KOPT-K1 (cell line): ENCODE data around the gene CDKN2C.
"Not testable (repeated sequence)": the region's sequence is repeated elsewhere in the genome, so short reads cannot be mapped to it uniquely, and the experiment has no call there.

Source experiments
- H3K27ac ChIP-seq: fragments of 200-600 bp; sonication (generic); 2 replicates; pipeline ENCODE4 v1.5.1; 2016; ENCODE audit warnings: antibody characterized with exemption, mild to moderate bottlenecking, low read depth, low read length; ENCODE audit not compliant: poor library complexity, severe bottlenecking
- H3K36me3 ChIP-seq: fragments of 200-600 bp; sonication (generic); 2 replicates; pipeline ENCODE4 v1.5.1; 2017; ENCODE audit warnings: antibody characterized with exemption, mild to moderate bottlenecking, low read length, moderate library complexity; ENCODE audit not compliant: insufficient read depth
- H3K9me3 ChIP-seq: fragments of 200-600 bp; sonication (generic); 2 replicates; pipeline ENCODE4 v1.5.1; 2017; ENCODE audit warnings: antibody characterized with exemption, low read length, mild to moderate bottlenecking; ENCODE audit not compliant: insufficient read depth, poor library complexity, severe bottlenecking

The CDKN2C gene

DNA sequence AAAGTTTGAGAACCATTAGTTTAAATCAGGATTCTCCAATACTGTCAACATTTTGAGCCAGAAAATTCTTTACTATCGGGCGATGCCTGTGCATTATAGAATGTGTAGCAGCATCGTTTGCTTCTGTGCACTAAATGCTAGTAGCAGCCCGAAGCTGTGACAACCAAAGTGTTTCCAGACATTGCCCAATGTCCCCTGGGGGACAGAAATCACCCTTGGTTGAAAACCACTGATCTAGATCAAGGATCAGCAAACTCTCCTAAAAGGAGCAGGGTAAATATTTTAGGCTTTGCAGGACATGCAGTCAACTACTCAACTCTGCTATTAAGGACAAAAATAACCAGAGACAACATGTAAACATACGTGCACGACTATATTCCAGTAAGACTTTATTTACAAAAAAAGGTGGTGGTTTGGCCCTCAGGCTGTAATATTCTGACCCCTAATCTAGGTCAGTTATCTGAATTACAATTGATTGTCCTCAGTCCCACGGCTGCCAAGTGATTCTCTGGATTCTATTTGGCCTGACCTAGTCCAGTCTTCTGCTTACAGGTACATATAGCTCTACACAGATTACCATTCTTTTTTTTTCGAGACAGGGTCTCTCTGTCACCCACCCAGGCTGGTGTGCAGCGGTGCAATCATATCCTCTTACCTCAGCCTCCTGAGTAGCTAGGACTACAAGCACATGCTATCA, 20.6 kb upstream of the CDKN2C start:
- H3K27ac ChIP-seq = no peak overlapping the region
- H3K36me3 ChIP-seq = peaks cover 20% of the 10 kb centered on the region
- no peaks in the 10 kb centered on the region for H3K9me3 ChIP-seq

DNA sequence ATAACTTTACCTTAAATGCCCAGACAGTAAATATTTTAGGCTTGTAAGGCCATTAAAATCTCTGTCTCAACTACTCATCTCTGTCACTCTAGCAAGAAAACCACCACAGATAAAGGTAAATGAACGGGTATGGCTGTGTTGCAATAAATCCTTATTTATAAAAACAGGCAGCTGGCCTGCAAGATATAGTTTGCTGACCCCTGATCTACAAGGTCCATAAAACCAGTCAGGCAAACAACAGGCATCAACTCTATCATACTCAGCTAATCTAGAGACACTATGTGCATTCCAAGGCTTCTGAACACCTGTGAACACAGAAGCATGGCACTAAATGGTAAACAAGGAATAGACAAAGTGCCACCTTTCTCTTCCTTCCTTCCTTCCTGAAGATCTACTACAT, 19.6 kb upstream of the CDKN2C start:
- Histone ChIP-seq H3K36me3 (peaks cover 17% of the 10 kb centered on the region), H3K9me3 (no peaks in the 10 kb centered on the region), H3K27ac (no peak overlapping the region)

DNA sequence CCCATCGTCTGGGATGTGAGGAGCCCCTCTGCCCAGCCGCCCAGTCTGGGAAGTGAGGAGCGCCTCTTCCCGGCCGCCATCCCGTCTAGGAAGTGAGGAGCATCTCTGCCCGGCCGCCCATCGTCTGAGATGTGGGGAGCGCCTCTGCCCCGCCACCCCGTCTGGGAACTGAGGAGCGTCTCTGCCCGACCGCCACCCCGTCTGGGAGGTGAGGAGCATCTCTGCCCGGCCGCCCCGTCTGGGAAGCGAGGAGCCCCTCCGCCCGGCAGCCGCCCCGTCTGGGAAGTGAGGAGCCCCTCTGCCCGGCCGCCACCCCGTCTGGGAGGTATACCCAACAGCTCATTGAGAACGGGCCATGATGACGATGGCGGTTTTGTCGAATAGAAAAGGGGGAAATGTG, 17.5 kb upstream of the CDKN2C start:
- H3K36me3 ChIP-seq = peaks cover 17% of the 10 kb centered on the region
- H3K27ac ChIP-seq, H3K9me3 ChIP-seq: not testable (repeated sequence)

DNA sequence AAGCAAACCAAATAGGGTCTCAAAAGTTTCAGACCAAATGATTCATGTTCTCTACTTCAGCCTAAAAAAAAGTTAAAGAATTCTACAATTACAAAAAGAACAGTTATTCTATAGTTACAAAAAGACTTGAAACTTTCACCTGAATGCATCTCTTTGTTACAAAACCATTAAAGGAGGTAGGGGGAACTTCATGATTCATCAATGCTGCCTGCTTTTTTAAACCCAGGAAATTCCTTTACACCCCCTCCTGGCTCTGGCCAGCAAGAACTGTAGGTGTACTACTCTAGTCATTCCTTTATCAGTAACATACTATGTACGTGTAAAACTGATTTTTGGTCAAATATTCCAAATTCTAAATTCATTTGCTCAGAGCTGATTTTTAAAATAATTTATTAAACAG, 14.9 kb upstream of the CDKN2C start:
- H3K9me3 ChIP-seq = no peaks in the 10 kb centered on the region
- H3K27ac ChIP-seq = no peak overlapping the region
- peaks cover 20% of the 10 kb centered on the region for H3K36me3 ChIP-seq

DNA sequence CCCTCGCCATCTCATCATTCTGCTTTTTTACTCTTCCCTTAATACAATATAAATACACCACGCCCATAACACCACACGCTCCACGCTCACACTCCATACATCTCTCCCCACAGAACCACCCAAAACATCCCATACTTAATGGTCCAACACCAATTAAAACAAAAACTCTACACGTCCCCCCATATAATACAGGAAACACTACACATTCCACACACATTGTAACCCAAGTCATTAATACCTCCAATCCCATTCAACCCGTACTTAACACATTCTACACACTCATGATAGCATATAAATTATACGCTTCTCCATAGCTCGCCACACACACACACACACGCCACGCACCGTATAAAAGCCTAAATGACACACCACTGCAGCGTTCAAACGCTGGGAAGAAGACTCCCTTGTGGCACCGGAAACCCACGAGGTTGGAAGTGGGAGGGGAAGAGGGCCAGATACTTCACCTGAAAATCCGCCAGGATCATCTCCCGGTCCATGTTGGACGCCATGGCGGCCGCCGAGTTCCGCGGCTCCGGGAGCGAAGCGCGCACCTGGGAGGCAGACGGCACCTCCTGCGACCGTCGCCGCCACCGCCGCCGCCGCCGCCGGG, 10.6 kb upstream of the CDKN2C start:
- no peaks in the 10 kb centered on the region for H3K9me3 ChIP-seq
- H3K36me3 ChIP-seq = peaks cover 7% of the 10 kb centered on the region
- peak overlapping the region; percentile 77 for H3K27ac ChIP-seq

DNA sequence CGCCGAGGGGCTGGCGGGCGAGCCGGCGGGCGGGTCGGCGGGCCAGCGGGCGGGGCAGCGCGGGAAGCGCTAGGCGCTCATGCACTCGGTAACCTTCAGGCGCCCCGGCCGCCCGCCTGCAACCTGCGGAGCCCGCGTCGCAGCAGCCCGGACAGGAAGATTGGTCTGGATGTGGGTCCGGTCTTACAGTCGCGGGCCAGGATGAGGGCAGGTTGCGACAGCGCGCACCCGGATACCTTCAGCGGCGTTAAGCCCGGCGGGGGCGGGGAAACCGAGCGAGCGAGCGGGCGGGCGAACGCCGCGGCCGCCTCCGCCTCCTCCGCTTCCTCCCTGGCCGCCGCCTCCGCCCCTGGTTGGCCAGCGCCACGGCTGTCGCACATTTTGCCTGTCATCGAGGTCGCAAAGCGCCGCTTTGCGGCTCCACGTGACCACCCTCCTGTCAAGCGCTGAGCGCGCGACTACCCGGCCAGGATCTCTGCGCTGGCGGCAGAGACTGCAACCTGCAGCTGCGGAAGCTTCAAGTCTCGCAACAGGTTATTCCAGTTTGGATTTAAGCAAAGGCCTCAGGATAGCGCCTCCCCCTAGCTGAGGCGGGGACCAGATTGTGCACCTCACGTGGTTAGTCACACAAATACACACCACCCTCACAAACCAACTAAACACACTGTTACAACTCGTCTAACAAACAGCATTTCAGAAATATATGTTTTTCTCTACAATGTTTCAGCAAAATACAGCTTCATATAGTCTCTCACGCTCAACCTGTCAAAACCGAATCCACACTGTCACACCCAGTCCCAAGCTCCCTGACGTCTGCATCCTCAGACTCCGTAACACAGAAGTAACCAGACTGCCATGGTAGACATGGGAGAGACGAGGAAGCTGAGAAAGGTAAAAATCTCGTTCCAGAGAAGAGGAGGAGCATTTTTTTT, 9.9 kb upstream of the CDKN2C start, which contains the start of gene FAF1:
Gene FAF1 (minus strand): TSS at position 355 of the 932 bp plus-strand sequence. CDS start 456 bp downstream, outside the sequence.
- peaks cover 7% of the 10 kb centered on the region for H3K36me3 ChIP-seq
- H3K9me3 ChIP-seq = no peaks in the 10 kb centered on the region
- H3K27ac ChIP-seq = peak within 1 kb of the TSS; percentile 77

DNA sequence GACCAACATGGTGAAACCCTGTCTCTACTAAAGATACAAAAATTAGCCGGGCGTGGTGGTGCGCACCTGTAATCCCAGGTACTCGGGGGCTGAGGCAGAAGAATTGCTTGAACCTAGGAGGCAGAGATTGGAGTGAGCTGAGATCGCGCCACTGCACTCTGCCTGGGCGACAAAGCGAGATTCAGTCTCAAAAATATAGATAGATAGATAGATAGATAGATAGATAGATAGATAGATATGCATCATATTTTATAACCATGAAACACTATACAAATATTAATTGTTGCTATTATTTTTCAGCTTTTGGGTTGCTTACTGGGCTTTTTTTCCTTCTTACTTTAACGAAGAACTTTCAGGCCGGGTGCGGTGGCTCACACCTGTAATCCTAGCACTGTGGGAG, 5.2 kb upstream of the CDKN2C start:
- Histone ChIP-seq H3K9me3 (no peaks in the 10 kb centered on the region), H3K27ac (no peak overlapping the region)

DNA sequence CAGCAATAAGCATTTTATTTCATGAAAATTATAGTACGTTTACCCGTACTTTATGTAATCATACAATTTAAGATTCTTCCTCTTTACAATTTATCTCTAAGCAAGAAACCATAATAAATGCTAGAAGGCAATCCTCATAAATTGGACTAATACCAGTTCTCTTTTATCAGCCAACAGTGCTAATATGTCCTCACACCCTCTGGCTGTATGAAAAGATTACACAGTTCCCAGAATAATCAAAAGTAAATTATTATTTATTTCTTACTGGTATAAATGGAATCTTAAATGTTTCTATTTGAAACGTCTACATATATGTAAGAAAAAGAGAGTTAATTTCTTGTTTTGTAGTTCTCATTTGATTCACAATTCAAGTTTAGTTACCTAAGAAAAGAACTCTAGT, 3.1 kb upstream of the CDKN2C start:
- H3K36me3 ChIP-seq = peaks cover 3% of the 10 kb centered on the region; the same call in 1 of the 2 replicates
- no peaks in the 10 kb centered on the region for H3K9me3 ChIP-seq
- peak overlapping the region; percentile 98 for H3K27ac ChIP-seq

More for the DNA sequence above, 5.2 kb upstream of the CDKN2C start:
- H3K36me3 ChIP-seq = no peaks in the 10 kb centered on the region

DNA sequence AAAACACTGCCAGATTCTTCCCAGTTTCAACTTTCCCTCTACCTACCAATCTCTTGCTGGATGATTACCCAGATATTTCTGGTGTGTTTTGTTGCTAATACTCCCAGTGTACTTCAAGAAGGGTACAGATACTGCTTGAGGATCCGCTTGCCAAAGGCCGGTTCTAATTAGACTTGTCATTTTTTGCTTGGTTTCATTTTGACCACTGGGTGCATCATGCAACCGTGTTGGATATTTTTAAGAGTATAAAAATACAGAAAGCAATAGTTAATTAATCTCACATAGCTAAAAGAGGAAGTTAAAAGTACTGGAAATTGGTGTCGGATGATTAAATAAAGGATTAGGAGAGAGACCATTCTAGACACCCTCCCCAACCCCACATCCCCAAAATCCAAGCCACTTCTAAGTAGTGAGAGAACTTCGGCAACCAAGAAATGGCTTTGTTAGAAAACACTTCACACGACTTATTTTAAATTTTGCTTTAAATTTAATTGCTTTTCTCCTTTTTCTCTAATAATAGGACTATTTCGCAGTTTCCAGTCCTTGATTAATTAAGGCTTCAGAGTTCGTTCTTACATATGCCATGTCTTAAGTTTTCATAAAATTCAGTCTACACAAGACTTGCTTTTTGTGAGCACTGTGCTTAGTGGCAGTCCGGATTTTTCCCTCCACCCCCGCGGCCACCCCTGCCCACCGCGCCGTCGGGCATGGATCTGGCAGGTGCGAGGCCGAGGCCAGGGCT, 2.5 kb upstream of the CDKN2C start:
- Histone ChIP-seq H3K36me3 (peaks cover 5% of the 10 kb centered on the region; the same call in 1 of the 2 replicates), H3K27ac (peak overlapping the region; percentile 98), H3K9me3 (no peaks in the 10 kb centered on the region)

DNA sequence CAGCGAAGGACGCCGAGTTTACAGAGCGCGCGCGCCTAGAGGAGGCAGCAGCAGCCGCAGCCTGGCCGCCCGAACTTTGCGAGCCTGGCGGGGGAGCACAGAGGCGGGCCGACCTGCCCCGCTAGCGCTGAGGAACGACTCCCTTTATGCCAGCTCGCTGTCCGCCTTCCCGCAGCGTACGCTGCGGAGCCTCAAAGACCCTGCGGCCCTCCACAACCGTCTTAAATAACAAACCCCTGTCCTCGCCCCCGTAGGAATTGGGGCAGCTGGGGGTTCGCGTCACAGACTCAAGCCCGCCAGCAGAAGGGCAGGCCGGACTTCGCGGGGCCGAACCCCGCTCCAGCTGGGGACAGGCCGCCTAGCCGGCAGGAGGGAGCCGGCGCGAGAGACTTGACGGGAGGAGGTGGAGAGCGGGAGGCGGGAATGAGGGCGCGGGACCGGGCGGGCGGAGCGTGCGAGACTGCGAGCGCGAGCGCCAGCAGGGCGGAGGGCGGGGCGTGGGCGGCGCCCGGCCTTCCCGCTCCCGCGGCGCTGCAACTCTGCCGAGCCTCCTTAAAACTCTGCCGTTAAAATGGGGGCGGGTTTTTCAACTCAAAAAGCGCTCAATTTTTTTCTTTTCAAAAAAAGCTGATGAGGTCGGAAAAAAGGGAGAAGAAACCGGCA, 1.8 kb upstream of the CDKN2C start:
- no peaks in the 10 kb centered on the region for H3K9me3 ChIP-seq
- peaks cover 12% of the 10 kb centered on the region for H3K36me3 ChIP-seq
- H3K27ac ChIP-seq = peak overlapping the region; percentile 98

DNA sequence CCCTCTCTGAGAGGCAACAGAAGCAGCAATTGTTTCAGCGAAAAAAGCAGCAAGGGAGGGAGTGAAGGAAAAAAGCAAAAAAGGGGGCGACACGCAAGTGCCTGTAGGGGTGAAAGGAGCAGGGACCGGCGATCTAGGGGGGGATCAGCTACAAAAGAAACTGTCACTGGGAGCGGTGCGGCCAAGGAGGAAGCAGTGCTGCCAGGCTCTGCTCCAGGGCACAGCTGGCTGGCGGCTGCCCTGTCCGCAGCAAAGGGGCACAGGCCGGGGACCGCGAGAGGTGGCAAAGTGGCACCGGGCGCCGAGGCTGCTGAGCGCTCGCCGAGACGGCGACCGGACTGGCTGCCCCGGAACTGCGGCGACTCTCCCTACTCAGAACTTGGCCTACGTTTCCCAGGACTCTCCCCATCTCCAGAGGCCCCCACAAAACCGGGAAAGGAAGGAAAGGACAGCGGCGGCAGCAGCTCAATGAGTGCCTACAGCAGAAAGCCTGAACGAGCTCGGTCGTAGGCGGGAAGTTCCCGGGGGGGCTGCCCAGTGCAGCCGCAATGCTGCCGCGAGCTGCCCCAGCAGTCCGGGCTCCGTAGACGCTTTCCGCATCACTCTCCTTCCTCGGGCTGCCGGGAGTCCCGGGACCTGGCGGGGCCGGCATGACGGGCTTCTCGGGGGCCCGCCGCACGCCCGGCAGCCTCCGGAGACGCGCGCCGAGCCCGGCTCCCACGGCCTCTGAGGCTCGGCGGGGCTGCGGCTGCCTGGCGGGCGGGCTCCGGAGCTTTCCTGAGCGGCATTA, 1.0 kb upstream of the CDKN2C start:
- Histone ChIP-seq H3K27ac (peak overlapping the region; percentile 98), H3K9me3 (no peaks in the 10 kb centered on the region)

DNA sequence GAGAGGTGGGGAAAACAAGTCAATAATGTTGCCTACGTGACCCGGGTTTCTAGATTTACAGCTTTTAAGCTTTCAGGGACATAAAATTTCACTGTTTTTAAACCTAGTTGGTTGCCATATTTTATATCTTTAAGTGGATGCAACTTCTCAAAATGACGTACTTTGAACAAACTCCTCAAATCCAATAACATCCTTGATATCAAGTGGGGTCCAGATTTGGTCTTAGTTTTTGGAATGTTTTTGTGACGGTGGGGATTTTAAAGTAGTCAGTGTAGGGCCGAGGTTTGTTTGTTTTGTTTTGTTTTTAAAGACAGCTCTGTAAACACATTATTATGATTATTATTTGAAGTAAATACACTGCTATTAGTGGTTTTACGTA, 453 bp downstream of the CDKN2C start:
- Histone ChIP-seq H3K9me3 (no peaks in the 10 kb centered on the region), H3K27ac (peak overlapping the region; percentile 98), H3K36me3 (peaks cover 31% of the 10 kb centered on the region)

More for the DNA sequence above, 1.0 kb upstream of the CDKN2C start:
- peaks cover 19% of the 10 kb centered on the region for H3K36me3 ChIP-seq

DNA sequence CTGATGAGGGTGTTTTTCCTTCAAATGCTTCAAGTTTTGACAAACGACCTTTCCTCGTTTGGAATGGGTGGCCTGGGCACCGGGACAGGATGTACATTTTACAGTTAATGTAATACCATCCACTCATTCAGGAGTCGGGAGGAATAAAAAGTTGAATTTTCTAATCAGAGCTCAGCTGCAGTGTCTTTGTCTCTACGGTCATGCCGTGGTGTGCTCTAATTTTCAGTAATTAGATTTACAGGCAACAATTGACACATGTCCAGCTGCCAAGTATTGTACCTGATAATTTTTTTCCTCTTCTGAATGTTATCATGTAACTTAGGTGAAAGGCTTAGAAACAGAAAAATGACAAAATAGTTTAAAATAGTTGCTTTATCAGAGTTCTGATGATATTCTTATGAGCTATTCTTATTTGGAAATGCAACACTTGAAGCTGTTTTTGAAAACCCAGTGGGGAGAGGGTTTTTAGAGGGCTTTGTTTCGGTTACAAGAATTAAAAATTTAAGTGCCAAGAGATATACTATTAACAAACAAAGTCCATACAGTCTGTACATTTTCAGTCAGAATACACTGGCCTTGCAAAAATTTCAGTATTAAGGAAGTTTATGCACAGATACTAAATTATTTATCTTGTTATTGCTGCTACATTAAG, 1.0 kb downstream of the CDKN2C start:
- H3K27ac ChIP-seq = peak overlapping the region; percentile 98

More for the DNA sequence above, 1.0 kb downstream of the CDKN2C start:
- Histone ChIP-seq H3K36me3 (peaks cover 33% of the 10 kb centered on the region), H3K9me3 (no peaks in the 10 kb centered on the region)
